HepG2 (cell line): ENCODE results near the gene CCDC57. TPM values are rescaled to one million over a fixed set of nuclear protein-coding genes. Genes with fewer than 3 reads are reported as not detected.
A peak's percentile ranks its signal among the peaks of the same experiment; 100 is the strongest.

ENCODE experiments used
- AKAP8 ChIP-seq: sonication (generic); formaldehyde crosslinking; IDR thresholded peaks from 2 replicates; pipeline ENCODE4 v1.5.1; 2020; ENCODE audit warnings: mild to moderate bottlenecking, missing genetic modification reagents
- ELK4 ChIP-seq: sonication (generic); formaldehyde crosslinking; IDR thresholded peaks from 2 replicates; pipeline ENCODE4 v1.9.0; 2021; ENCODE audit warnings: missing genetic modification reagents, borderline replicate concordance
- HMGXB3 ChIP-seq: sonication (generic); formaldehyde crosslinking; IDR thresholded peaks from 2 replicates; pipeline ENCODE4 v1.4.0; 2020; ENCODE audit warnings: missing genetic modification reagents, borderline replicate concordance
- JARID2 ChIP-seq: sonication (generic); formaldehyde crosslinking; IDR thresholded peaks from 2 replicates; pipeline ENCODE4 v1.8.1; 2023; ENCODE audit warnings: missing genetic modification reagents, inconsistent platforms; ENCODE audit not compliant: insufficient replicate concordance
- NFE2L2 ChIP-seq: fragments of 150-350 bp; IDR thresholded peaks from 2 replicates; pipeline ENCODE4 v1.6.1; 2014; ENCODE audit warnings: low read length
- REXO4 ChIP-seq: sonication (generic); formaldehyde crosslinking; IDR thresholded peaks from 2 replicates; pipeline ENCODE4 v1.8.0; 2022; ENCODE audit warnings: missing genetic modification reagents, mild to moderate bottlenecking, borderline replicate concordance
- ZBTB21 ChIP-seq: sonication (generic); formaldehyde crosslinking; IDR thresholded peaks from 2 replicates; pipeline ENCODE4 v1.4.0; 2020; ENCODE audit warnings: missing genetic modification reagents
- ZNF20 ChIP-seq: sonication (generic); formaldehyde crosslinking; IDR thresholded peaks from 2 replicates; pipeline ENCODE4 v1.4.0; 2020; ENCODE audit warnings: mild to moderate bottlenecking, moderate library complexity, missing genetic modification reagents
- ZNF564 ChIP-seq: sonication (generic); formaldehyde crosslinking; IDR thresholded peaks from 2 replicates; pipeline ENCODE4 v1.8.1; 2023; ENCODE audit warnings: mild to moderate bottlenecking, missing genetic modification reagents
- ZNF614 ChIP-seq: IDR thresholded peaks from 2 replicates; pipeline ENCODE4 v1.6.1; 2018; ENCODE audit warnings: missing biosample characterization, missing genetic modification reagents, inconsistent platforms, borderline replicate concordance
- polyA plus RNA-seq, 8 experiments: library from polyadenylated mRNA; depleted of rRNA in 3 of 8; stranded (reverse) in 7 of 8; unstranded in 1 of 8; fragments of >200 nt; fragmentation: Illumina TruSeq in 4 of 8; extraction: Trizol in 4 of 8; gene quantifications; 2 replicates each; pipeline versions ENCODE4 v1.2.1 to v1.2.3, GENCODE V29; 2011 to 2016; ENCODE audit warnings: low read depth in 4 of 8, missing spikeins in 1 of 8, mixed read lengths in 1 of 8; ENCODE audit not compliant: insufficient read depth in 1 of 8
- total RNA-seq, 5 experiments: library from RNA; depleted of rRNA; stranded (reverse); fragments of >200 nt; fragmentation: Illumina TruSeq; extraction: Trizol; gene quantifications; 2 replicates each; pipeline ENCODE4 v1.2.3, GENCODE V29; 2016; ENCODE audit warnings: low read depth in 1 of 5
- TF ChIP-seq, protein P1 (sequence below): sonication (generic); formaldehyde crosslinking; IDR thresholded peaks from 2 replicates; pipeline ENCODE4 v1.5.1; 2020; ENCODE audit warnings: missing genetic modification reagents, mild to moderate bottlenecking, borderline replicate concordance
- TF ChIP-seq, protein P2 (sequence below): sonication (generic); formaldehyde crosslinking; IDR thresholded peaks from 2 replicates; pipeline ENCODE4 v1.4.0; 2020; ENCODE audit warnings: mild to moderate bottlenecking, missing genetic modification reagents

Gene CCDC57
- total and polyA plus RNA-seq, 2 of the 13 experiments (the other 11 are each of a cell fraction or from before 2014, with no cell fraction given): 59.3 to 59.9 TPM

DNA sequence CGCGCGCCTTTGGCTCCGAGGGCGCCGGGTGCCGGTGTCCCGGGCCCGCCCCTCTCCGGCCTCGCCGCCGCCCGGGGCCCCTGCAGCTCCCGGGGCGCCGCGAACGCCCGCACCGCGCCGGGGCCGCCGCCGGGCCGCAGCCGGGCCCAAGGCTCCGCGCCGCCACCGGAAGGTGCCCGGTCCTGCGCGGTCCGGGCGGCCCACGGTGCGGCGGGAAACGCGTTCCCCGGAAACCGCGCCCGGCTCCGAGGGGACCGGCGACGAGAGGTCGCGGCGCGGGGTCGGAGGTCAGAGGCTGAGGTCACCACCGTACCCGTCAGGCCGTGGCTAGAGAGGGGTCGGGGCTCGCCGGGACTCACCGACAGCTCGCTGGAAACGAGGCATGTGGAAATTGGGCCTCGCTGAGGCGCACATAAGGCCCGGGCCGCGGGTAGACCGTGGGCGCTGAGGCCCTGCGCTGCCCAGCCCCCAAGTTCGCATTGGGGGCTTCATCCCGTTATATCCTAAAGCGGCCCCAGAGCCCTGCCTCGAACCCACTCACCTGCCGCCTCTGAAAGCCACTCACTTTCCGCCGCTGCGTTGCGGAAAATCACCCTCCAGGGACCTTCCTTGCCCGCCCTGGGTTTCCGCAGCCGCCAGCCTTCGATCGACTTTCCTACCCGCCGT, 146.9 kb downstream of the CCDC57 start, which contains the start of gene DUS1L (continued):
- no peak for TF ChIP-seq ELK4 (CRISPR knock-in tag)
- peak; percentile 61 for TF ChIP-seq JARID2
- no peak for TF ChIP-seq REXO4 (CRISPR knock-in tag)
- TF ChIP-seq HMGXB3 (CRISPR knock-in tag): peak; percentile 86
- peak; percentile 91 for TF ChIP-seq AKAP8 (CRISPR knock-in tag)
- TF ChIP-seq ZNF564: peak; percentile 61; the same call in 1 of the 2 replicates
- TF ChIP-seq, protein P1, sequence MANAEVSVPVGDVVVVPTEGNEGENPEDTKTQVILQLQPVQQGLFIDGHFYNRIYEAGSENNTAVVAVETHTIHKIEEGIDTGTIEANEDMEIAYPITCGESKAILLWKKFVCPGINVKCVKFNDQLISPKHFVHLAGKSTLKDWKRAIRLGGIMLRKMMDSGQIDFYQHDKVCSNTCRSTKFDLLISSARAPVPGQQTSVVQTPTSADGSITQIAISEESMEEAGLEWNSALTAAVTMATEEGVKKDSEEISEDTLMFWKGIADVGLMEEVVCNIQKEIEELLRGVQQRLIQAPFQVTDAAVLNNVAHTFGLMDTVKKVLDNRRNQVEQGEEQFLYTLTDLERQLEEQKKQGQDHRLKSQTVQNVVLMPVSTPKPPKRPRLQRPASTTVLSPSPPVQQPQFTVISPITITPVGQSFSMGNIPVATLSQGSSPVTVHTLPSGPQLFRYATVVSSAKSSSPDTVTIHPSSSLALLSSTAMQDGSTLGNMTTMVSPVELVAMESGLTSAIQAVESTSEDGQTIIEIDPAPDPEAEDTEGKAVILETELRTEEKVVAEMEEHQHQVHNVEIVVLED (CRISPR knock-in tag): peak; percentile 86
- TF ChIP-seq ZBTB21 (CRISPR knock-in tag): 0 out of 2 replicates have a peak, but pooled peaks have one; percentile 28
- TF ChIP-seq ZNF20 (CRISPR knock-in tag): no peak
- TF ChIP-seq, protein P2, sequence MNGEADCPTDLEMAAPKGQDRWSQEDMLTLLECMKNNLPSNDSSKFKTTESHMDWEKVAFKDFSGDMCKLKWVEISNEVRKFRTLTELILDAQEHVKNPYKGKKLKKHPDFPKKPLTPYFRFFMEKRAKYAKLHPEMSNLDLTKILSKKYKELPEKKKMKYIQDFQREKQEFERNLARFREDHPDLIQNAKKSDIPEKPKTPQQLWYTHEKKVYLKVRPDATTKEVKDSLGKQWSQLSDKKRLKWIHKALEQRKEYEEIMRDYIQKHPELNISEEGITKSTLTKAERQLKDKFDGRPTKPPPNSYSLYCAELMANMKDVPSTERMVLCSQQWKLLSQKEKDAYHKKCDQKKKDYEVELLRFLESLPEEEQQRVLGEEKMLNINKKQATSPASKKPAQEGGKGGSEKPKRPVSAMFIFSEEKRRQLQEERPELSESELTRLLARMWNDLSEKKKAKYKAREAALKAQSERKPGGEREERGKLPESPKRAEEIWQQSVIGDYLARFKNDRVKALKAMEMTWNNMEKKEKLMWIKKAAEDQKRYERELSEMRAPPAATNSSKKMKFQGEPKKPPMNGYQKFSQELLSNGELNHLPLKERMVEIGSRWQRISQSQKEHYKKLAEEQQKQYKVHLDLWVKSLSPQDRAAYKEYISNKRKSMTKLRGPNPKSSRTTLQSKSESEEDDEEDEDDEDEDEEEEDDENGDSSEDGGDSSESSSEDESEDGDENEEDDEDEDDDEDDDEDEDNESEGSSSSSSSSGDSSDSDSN (CRISPR knock-in tag): peak; percentile 83
- no peak for TF ChIP-seq NFE2L2
- peak; percentile 92; the same call in 1 of the 2 replicates for TF ChIP-seq ZNF614 (CRISPR knock-in tag)
